Smooth muscle cell (in vitro differentiated cells): ENCODE data around the gene TMEM186. TPM values are rescaled to one million over a fixed set of nuclear protein-coding genes. Genes with fewer than 3 reads are reported as not detected.
"Not testable (repeated sequence)": the region's sequence is repeated elsewhere in the genome, so short reads cannot be mapped to it uniquely, and the experiment has no call there.

ENCODE experiments used
- DNase-seq: peaks from one replicate; lab custom pipeline; 2025; ENCODE audit not compliant: unreplicated experiment; lab: John Stamatoyannopoulos, UW
- H2AFZ ChIP-seq: fragments of 200-600 bp; sonication (generic); 2 replicates; pipeline ENCODE4 v1.6.0; 2016; ENCODE audit warnings: antibody characterized with exemption, low read depth, mild to moderate bottlenecking
- H3F3A ChIP-seq: fragments of 200-600 bp; sonication (generic); 2 replicates; pipeline ENCODE4 v1.6.0; 2017; ENCODE audit warnings: antibody characterized with exemption, low read depth
- H3K27ac ChIP-seq: fragments of 200-600 bp; sonication (generic); 2 replicates; pipeline ENCODE4 v1.5.1; 2016; ENCODE audit warnings: low read depth, mild to moderate bottlenecking
- H3K27me3 ChIP-seq: fragments of 200-600 bp; sonication (generic); 2 replicates; pipeline ENCODE4 v1.6.1; 2016; ENCODE audit warnings: low read depth, mild to moderate bottlenecking
- H3K36me3 ChIP-seq: fragments of 200-600 bp; sonication (generic); 2 replicates; pipeline ENCODE4 v1.5.1; 2016; ENCODE audit warnings: low read depth
- H3K4me1 ChIP-seq: fragments of 200-600 bp; sonication (generic); 2 replicates; pipeline ENCODE4 v1.5.1; 2016; ENCODE audit warnings: low read depth
- H3K4me2 ChIP-seq: fragments of 200-600 bp; sonication (generic); 2 replicates; pipeline ENCODE4 v1.6.0; 2016; ENCODE audit warnings: mild to moderate bottlenecking
- H3K4me3 ChIP-seq: fragments of 200-600 bp; sonication (generic); 2 replicates; pipeline ENCODE4 v1.5.1; 2016; ENCODE audit warnings: mild to moderate bottlenecking
- H3K79me2 ChIP-seq: fragments of 200-600 bp; sonication (generic); 2 replicates; pipeline ENCODE4 v1.6.0; 2016; ENCODE audit warnings: low read depth, mild to moderate bottlenecking
- H3K9ac ChIP-seq: fragments of 200-600 bp; sonication (generic); 2 replicates; pipeline ENCODE4 v1.6.0; 2016; ENCODE audit warnings: low read depth
- H3K9me3 ChIP-seq: fragments of 200-600 bp; sonication (generic); replicated peaks from 2 replicates; pipeline ENCODE4 v1.5.1; 2016; ENCODE audit warnings: low read depth
- H4K20me1 ChIP-seq: fragments of 200-600 bp; sonication (generic); 2 replicates; pipeline ENCODE4 v1.6.0; 2016; ENCODE audit warnings: low read depth
- CTCF ChIP-seq: fragments of 200-600 bp; sonication (generic); IDR thresholded peaks from 2 replicates; pipeline ENCODE4 v1.5.1; 2017; ENCODE audit warnings: borderline replicate concordance, mild to moderate bottlenecking, antibody characterized with exemption; ENCODE audit not compliant: insufficient read depth, poor library complexity, severe bottlenecking
- WGBS: methylation state at CpG from one replicate; pipeline ENCODE4 v1.1.7; 2016; ENCODE audit warnings: low lambda C conversion rate; 5-methylcytosine and 5-hydroxymethylcytosine counted together
- polyA plus RNA-seq: library from polyadenylated mRNA; unstranded; fragments of >200 nt; fragmentation: Nextera tagmentation; extraction: Ambion mirVana; gene quantifications from 2 replicates; pipeline ENCODE4 v1.2.1, GENCODE V29; 2016
- total RNA-seq: library from RNA; depleted of rRNA; stranded (reverse); fragments of >200 nt; gene quantifications from 2 replicates; pipeline ENCODE4 v1.2.3, GENCODE V29; 2014

The TMEM186 gene
- total and polyA plus RNA-seq, 2 experiments from 2014 or later: 1.3 to 9.7 TPM

GRCh38 chr16:8807189-8807588, 9.8 kb upstream of the TMEM186 start:
- Histone ChIP-seq H3K27me3 (no peaks in the 10 kb centered on the region), H3K36me3 (peaks cover 45% of the 10 kb centered on the region), H2AFZ (no peak overlapping the region), H3K4me3 (no peak overlapping the region), H3K4me1 (no peaks in the 10 kb centered on the region), H3K9me3 (no peaks in the 10 kb centered on the region), H4K20me1 (peaks cover 99% of the 10 kb centered on the region), H3K4me2 (no peak overlapping the region), H3K27ac (no peak overlapping the region), H3K9ac (no peak overlapping the region), H3K79me2 (peaks cover 61% of the 10 kb centered on the region), H3F3A (no peaks in the 10 kb centered on the region)
- DNase-seq: no peak
- 99% methylated on average over 5 of the region's 5 CpGs for WGBS
- no peak for TF ChIP-seq CTCF

- Histone ChIP-seq H2AFZ (no peak overlapping the region), H3K4me2 (no peak overlapping the region), H3F3A (no peaks in the 10 kb centered on the region), H3K27me3 (no peaks in the 10 kb centered on the region), H3K9me3 (no peaks in the 10 kb centered on the region), H3K9ac (no peak overlapping the region), H4K20me1 (peaks cover 99% of the 10 kb centered on the region), H3K27ac (no peak overlapping the region), H3K4me3 (no peak overlapping the region), H3K79me2 (peaks cover 68% of the 10 kb centered on the region), H3K4me1 (no peaks in the 10 kb centered on the region), H3K36me3 (peaks cover 43% of the 10 kb centered on the region)
- WGBS: 95% methylated on average over 13 of the region's 13 CpGs
- DNase-seq: no peak
- no peak for TF ChIP-seq CTCF
These were observed 9.0 kb upstream of the TMEM186 start for GRCh38 chr16:8806272-8806983.

GRCh38 chr16:8804313-8804712, 6.9 kb upstream of the TMEM186 start:
- Histone ChIP-seq H3K4me2 (no peak overlapping the region), H4K20me1 (peaks cover 99% of the 10 kb centered on the region), H3K9ac (no peak overlapping the region), H3K9me3 (no peaks in the 10 kb centered on the region), H3K4me1 (peaks cover 2% of the 10 kb centered on the region), H3K27ac (no peak overlapping the region), H2AFZ (no peak overlapping the region), H3F3A (no peaks in the 10 kb centered on the region), H3K79me2 (peaks cover 83% of the 10 kb centered on the region), H3K27me3 (no peaks in the 10 kb centered on the region), H3K4me3 (no peak overlapping the region), H3K36me3 (peaks cover 32% of the 10 kb centered on the region)
- no peak for TF ChIP-seq CTCF
- no peak for DNase-seq
- WGBS: 95% methylated on average over 6 of the region's 6 CpGs

GRCh38 chr16:8803733-8804132, 6.3 kb upstream of the TMEM186 start:
- 96% methylated on average over 10 of the region's 12 CpGs for WGBS
- not testable (repeated sequence) for H2AFZ ChIP-seq, H3F3A ChIP-seq, H3K9me3 ChIP-seq, H3K4me1 ChIP-seq, H3K9ac ChIP-seq, H3K27ac ChIP-seq, DNase-seq, H3K4me3 ChIP-seq, H3K4me2 ChIP-seq, H3K27me3 ChIP-seq
- Histone ChIP-seq H3K79me2 (peaks cover 88% of the 10 kb centered on the region), H3K36me3 (peaks cover 27% of the 10 kb centered on the region), H4K20me1 (peaks cover 95% of the 10 kb centered on the region)
